Activated CD8-positive, alpha-beta memory T cell treated with anti-CD3 and anti-CD28 coated beads, Interleukin-2, amount 10 ng/mL, durations not matched to agents 7 days and 5 days (primary cell): Measurements from ENCODE around the gene GNMT. TPM values are rescaled to one million over a fixed set of nuclear protein-coding genes. Genes with fewer than 3 reads are reported as not detected.

Experiments used
- ATAC-seq: fragments of 150-1000 bp; cut with Tn5 transposase; one replicate; pipeline ENCODE4 v1.10.0; 2021; ENCODE audit warnings: moderate library complexity
- CTCF ChIA-PET: fragments of 350-600 bp; sonication (Branson Sonifier 250); formaldehyde crosslinking; loops from one replicate; lab custom pipeline; 2021; ENCODE audit warnings: antibody characterized with exemption; lab: Charles Lee
- DNase-seq: peaks from one replicate; pipeline ENCODE4 v3.0.0-alpha.2; 2020
- H3K27ac Mint-ChIP-seq: one replicate; pipeline ENCODE4 v1.8.0; 2021; ENCODE audit warnings: mild to moderate bottlenecking, mixed read lengths
- H3K27me3 Mint-ChIP-seq: one replicate; pipeline ENCODE4 v1.8.0; 2021; ENCODE audit warnings: mixed read lengths
- H3K36me3 Mint-ChIP-seq: one replicate; pipeline ENCODE4 v1.8.0; 2021; ENCODE audit warnings: mild to moderate bottlenecking, mixed read lengths
- H3K4me1 Mint-ChIP-seq: one replicate; pipeline ENCODE4 v1.8.0; 2021; ENCODE audit warnings: mixed read lengths
- H3K4me3 Mint-ChIP-seq: one replicate; pipeline ENCODE4 v1.8.0; 2021; ENCODE audit warnings: mild to moderate bottlenecking, moderate library complexity, mixed read lengths
- H3K9me3 Mint-ChIP-seq: one replicate; pipeline ENCODE4 v1.8.0; 2022; ENCODE audit warnings: low read depth, mixed read lengths
- total RNA-seq, 2 experiments: library from RNA; stranded (reverse); gene quantifications; one replicate each; pipeline ENCODE4 v1.2.3, GENCODE V29; 2021

GNMT gene
- under 1 TPM; 0.26 to 0.70 TPM for total RNA-seq

- Mint-ChIP-seq H3K9me3 (no peaks in the 10 kb centered on the region), H3K27me3 (peaks cover 7% of the 10 kb centered on the region), H3K27ac (no peak within 1 kb of the TSS), H3K36me3 (peaks cover 9% of the 10 kb centered on the region), H3K4me3 (peak within 1 kb of the TSS; percentile 43), H3K4me1 (peaks cover 12% of the 10 kb centered on the region)
- DNase-seq (no peak), ATAC-seq (peak; percentile 72)
- CTCF ChIA-PET: interaction anchor here (1.1 to 1.5 kb wide), 3 partner anchors 22 to 183 kb away, joined by 3 to 6 read pairs (median 4); no protein-coding TSS in a partner anchor
Measured at GRCh38 chr6:42960243-42961019, at the start of gene GNMT. GNMT (plus strand) TSS chr6:42960754; CDS start chr6:42960768, 14 bp downstream.

- no peak for ATAC-seq
- Mint-ChIP-seq H3K27ac (no peak overlapping the region), H3K36me3 (no peaks in the 10 kb centered on the region), H3K9me3 (no peaks in the 10 kb centered on the region), H3K4me1 (peaks cover 7% of the 10 kb centered on the region), H3K27me3 (peaks cover 14% of the 10 kb centered on the region), H3K4me3 (no peak overlapping the region)
- no peak for DNase-seq
- CTCF ChIA-PET: no interaction called here
Measured at GRCh38 chr6:42911171-42912021, 49.2 kb upstream of the GNMT start.

GRCh38 chr6:42914546-42914945 is 46.0 kb upstream of the GNMT start:
- peaks cover 7% of the 10 kb centered on the region for H3K4me1 Mint-ChIP-seq
- ATAC-seq: no peak
- no peak overlapping the region for H3K4me3 Mint-ChIP-seq
- H3K36me3 Mint-ChIP-seq: no peaks in the 10 kb centered on the region
- no peaks in the 10 kb centered on the region for H3K9me3 Mint-ChIP-seq
- peaks cover 14% of the 10 kb centered on the region for H3K27me3 Mint-ChIP-seq
- CTCF ChIA-PET: interaction anchor here (0.9 to 5.0 kb wide), 4 partner anchors 11 to 233 kb away, joined by 3 to 22 read pairs (median 3); no protein-coding TSS in a partner anchor
- no peak for DNase-seq
- no peak overlapping the region for H3K27ac Mint-ChIP-seq

GRCh38 chr6:42915732-42916131 is 44.8 kb upstream of the GNMT start, which contains the start of gene PTCRA:
PTCRA (plus strand) TSS chr6:42916053; CDS start chr6:42916070, 17 bp downstream.
- H3K4me1 Mint-ChIP-seq: peaks cover 7% of the 10 kb centered on the region
- no peak within 1 kb of the TSS for H3K27ac Mint-ChIP-seq
- H3K4me3 Mint-ChIP-seq: no peak within 1 kb of the TSS
- ATAC-seq (no peak), DNase-seq (no peak)
- H3K9me3 Mint-ChIP-seq: no peaks in the 10 kb centered on the region
- peaks cover 14% of the 10 kb centered on the region for H3K27me3 Mint-ChIP-seq
- CTCF ChIA-PET: interaction anchor here (1.5 to 5.0 kb wide), 2 partner anchors 10 to 15 kb away, joined by 3 to 22 read pairs; no protein-coding TSS in a partner anchor
- H3K36me3 Mint-ChIP-seq: no peaks in the 10 kb centered on the region

GRCh38 chr6:42916288-42916687 is 44.3 kb upstream of the GNMT start:
- H3K36me3 Mint-ChIP-seq: no peaks in the 10 kb centered on the region
- DNase-seq (no peak), ATAC-seq (no peak)
- H3K4me3 Mint-ChIP-seq: no peak overlapping the region
- H3K27ac Mint-ChIP-seq: no peak overlapping the region
- peaks cover 11% of the 10 kb centered on the region for H3K27me3 Mint-ChIP-seq
- no peaks in the 10 kb centered on the region for H3K9me3 Mint-ChIP-seq
- CTCF ChIA-PET: interaction anchor here (1.5 to 5.0 kb wide), 2 partner anchors 10 to 15 kb away, joined by 3 to 22 read pairs; no protein-coding TSS in a partner anchor
- peaks cover 5% of the 10 kb centered on the region for H3K4me1 Mint-ChIP-seq

GRCh38 chr6:42921801-42922200 is 38.8 kb upstream of the GNMT start:
- DNase-seq: no peak
- Mint-ChIP-seq H3K36me3 (no peaks in the 10 kb centered on the region), H3K4me1 (no peaks in the 10 kb centered on the region), H3K4me3 (no peak overlapping the region), H3K27me3 (no peaks in the 10 kb centered on the region), H3K9me3 (no peaks in the 10 kb centered on the region), H3K27ac (no peak overlapping the region)
- no peak for ATAC-seq
- CTCF ChIA-PET: no interaction called here

GRCh38 chr6:42923666-42924065 is 36.9 kb upstream of the GNMT start:
- no peaks in the 10 kb centered on the region for H3K9me3 Mint-ChIP-seq
- no peaks in the 10 kb centered on the region for H3K27me3 Mint-ChIP-seq
- CTCF ChIA-PET: no interaction called here
- ATAC-seq (no peak), DNase-seq (no peak)
- no peak overlapping the region for H3K4me3 Mint-ChIP-seq
- H3K36me3 Mint-ChIP-seq: no peaks in the 10 kb centered on the region
- peaks cover 5% of the 10 kb centered on the region for H3K4me1 Mint-ChIP-seq
- H3K27ac Mint-ChIP-seq: no peak overlapping the region

- H3K27me3 Mint-ChIP-seq: no peaks in the 10 kb centered on the region
- H3K36me3 Mint-ChIP-seq: peaks cover 3% of the 10 kb centered on the region
- no peak overlapping the region for H3K27ac Mint-ChIP-seq
- no peak for ATAC-seq
- no peak for DNase-seq
- no peak overlapping the region for H3K4me3 Mint-ChIP-seq
- H3K4me1 Mint-ChIP-seq: peaks cover 9% of the 10 kb centered on the region
- no peaks in the 10 kb centered on the region for H3K9me3 Mint-ChIP-seq
- CTCF ChIA-PET: interaction anchor here (0.7 kb wide), 1 partner anchor 134 kb away, joined by 3 read pairs; the partner anchor contains the start of genes KLC4 and MRPL2
Measured at GRCh38 chr6:42925248-42925857, 35.2 kb upstream of the GNMT start.

GRCh38 chr6:42928986-42929820 is 31.4 kb upstream of the GNMT start, which contains the start of gene CNPY3:
CNPY3 (plus strand) TSS chr6:42929480; CDS start chr6:42929571, 91 bp downstream.
- H3K27me3 Mint-ChIP-seq: no peaks in the 10 kb centered on the region
- peaks cover 38% of the 10 kb centered on the region for H3K4me1 Mint-ChIP-seq
- no peaks in the 10 kb centered on the region for H3K9me3 Mint-ChIP-seq
- peak within 1 kb of the TSS; percentile 92 for H3K27ac Mint-ChIP-seq
- CTCF ChIA-PET: interaction anchor here (0.6 to 3.7 kb wide), 19 partner anchors 11 to 1008 kb away, joined by 3 to 22 read pairs (median 3); partner anchors contain the start of genes BYSL, CRIP3, CUL7 and DNPH1
- H3K4me3 Mint-ChIP-seq: peak within 1 kb of the TSS; percentile 93
- peak; percentile 99 for DNase-seq
- peak; percentile 86 for ATAC-seq
- peaks cover 16% of the 10 kb centered on the region for H3K36me3 Mint-ChIP-seq

- Mint-ChIP-seq H3K4me1 (peaks cover 43% of the 10 kb centered on the region), H3K36me3 (peaks cover 20% of the 10 kb centered on the region), H3K9me3 (no peaks in the 10 kb centered on the region), H3K27ac (peak overlapping the region; percentile 92), H3K27me3 (no peaks in the 10 kb centered on the region), H3K4me3 (peak overlapping the region; percentile 93)
- ATAC-seq (peak; percentile 35), DNase-seq (peak; percentile 83)
- CTCF ChIA-PET: interaction anchor here (0.7 to 3.7 kb wide), 16 partner anchors 12 to 1009 kb away, joined by 3 to 22 read pairs (median 4); partner anchors contain the start of genes BYSL, CUL7, DNPH1 and KLHDC3
Measured at GRCh38 chr6:42929821-42930360, 30.7 kb upstream of the GNMT start.

- Mint-ChIP-seq H3K4me1 (peaks cover 47% of the 10 kb centered on the region), H3K27ac (peak overlapping the region; percentile 10), H3K27me3 (no peaks in the 10 kb centered on the region), H3K9me3 (no peaks in the 10 kb centered on the region), H3K36me3 (peaks cover 35% of the 10 kb centered on the region), H3K4me3 (peak overlapping the region; percentile 1)
- CTCF ChIA-PET: no interaction called here
- ATAC-seq: no peak
- no peak for DNase-seq
Measured at GRCh38 chr6:42932412-42932811, 28.1 kb upstream of the GNMT start.

GRCh38 chr6:42933205-42933604 is 27.3 kb upstream of the GNMT start:
- ATAC-seq (no peak), DNase-seq (no peak)
- Mint-ChIP-seq H3K9me3 (no peaks in the 10 kb centered on the region), H3K36me3 (peaks cover 36% of the 10 kb centered on the region), H3K4me3 (no peak overlapping the region), H3K4me1 (peaks cover 47% of the 10 kb centered on the region), H3K27me3 (no peaks in the 10 kb centered on the region), H3K27ac (no peak overlapping the region)
- CTCF ChIA-PET: no interaction called here
